ENCODE results near the gene BRSK2.

Gene BRSK2

GRCh38 chr11:1475841-1476240, 86.1 kb downstream of the BRSK2 start:
- TF ChIP-seq, protein P1, sequence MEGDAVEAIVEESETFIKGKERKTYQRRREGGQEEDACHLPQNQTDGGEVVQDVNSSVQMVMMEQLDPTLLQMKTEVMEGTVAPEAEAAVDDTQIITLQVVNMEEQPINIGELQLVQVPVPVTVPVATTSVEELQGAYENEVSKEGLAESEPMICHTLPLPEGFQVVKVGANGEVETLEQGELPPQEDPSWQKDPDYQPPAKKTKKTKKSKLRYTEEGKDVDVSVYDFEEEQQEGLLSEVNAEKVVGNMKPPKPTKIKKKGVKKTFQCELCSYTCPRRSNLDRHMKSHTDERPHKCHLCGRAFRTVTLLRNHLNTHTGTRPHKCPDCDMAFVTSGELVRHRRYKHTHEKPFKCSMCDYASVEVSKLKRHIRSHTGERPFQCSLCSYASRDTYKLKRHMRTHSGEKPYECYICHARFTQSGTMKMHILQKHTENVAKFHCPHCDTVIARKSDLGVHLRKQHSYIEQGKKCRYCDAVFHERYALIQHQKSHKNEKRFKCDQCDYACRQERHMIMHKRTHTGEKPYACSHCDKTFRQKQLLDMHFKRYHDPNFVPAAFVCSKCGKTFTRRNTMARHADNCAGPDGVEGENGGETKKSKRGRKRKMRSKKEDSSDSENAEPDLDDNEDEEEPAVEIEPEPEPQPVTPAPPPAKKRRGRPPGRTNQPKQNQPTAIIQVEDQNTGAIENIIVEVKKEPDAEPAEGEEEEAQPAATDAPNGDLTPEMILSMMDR (IDR thresholded peaks at IDR 0.05), result no peak
- TF ChIP-seq ZFX (IDR thresholded peaks at IDR 0.05; ENCODE audit: borderline replicate concordance), result no peak
- no peak overlapping the region for H3K27ac ChIP-seq

GRCh38 chr11:1476940-1477736, 87.4 kb downstream of the BRSK2 start:
- TF ChIP-seq, protein P1 (IDR thresholded peaks at IDR 0.05), result no peak
- no peak for TF ChIP-seq ZFX (IDR thresholded peaks at IDR 0.05; ENCODE audit: borderline replicate concordance)
- H3K27ac ChIP-seq, result no peak overlapping the region

- H3K27ac ChIP-seq, result no peak overlapping the region
- TF ChIP-seq ZFX (IDR thresholded peaks at IDR 0.05; ENCODE audit: borderline replicate concordance), result no peak
- TF ChIP-seq, protein P1 (IDR thresholded peaks at IDR 0.05), result no peak
Observed at GRCh38 chr11:1478011-1478410, 88.3 kb downstream of the BRSK2 start.

- H3K27ac ChIP-seq, result no peak overlapping the region
- TF ChIP-seq ZFX (IDR thresholded peaks at IDR 0.05; ENCODE audit: borderline replicate concordance), result no peak
- TF ChIP-seq, protein P1 (IDR thresholded peaks at IDR 0.05), result no peak
Observed at GRCh38 chr11:1478544-1478943, 88.8 kb downstream of the BRSK2 start.

DNA sequence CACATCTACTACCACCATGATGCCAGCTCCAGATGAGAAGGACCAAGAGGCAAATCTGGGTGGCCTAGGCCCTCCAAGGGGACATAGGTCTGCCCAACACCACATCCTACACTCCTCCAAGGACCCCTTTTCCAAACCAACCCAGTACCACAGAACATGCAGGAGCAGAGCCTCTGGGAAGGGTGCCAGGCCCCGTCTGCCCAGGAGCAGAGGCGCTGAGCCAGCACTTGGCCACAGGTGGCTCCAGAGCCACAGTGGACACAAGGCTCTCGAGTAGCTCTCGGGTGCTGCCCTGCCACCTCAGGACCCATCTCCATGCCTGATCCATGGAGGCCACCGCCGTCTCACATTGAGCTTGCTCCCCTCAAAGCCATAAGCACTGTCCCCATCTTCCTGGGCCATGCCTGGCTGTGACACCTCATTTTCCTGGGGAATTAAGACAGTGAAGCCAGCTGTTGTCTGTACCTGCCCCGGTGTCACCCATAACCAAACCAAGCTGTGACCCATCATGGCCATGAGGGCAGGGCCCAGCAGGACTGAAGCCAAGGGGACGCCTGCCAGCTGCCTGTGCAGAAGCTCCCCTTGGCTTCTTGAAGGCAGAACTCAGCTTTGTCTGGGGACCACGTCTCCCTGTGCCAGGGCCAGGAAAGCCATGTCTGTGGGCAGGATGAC, 89.4 kb downstream of the BRSK2 start:
- no peak overlapping the region for H3K27ac ChIP-seq
- no peak for TF ChIP-seq ZFX (IDR thresholded peaks at IDR 0.05; ENCODE audit: borderline replicate concordance)
- TF ChIP-seq, protein P1 (IDR thresholded peaks at IDR 0.05), result no peak

- H3K27ac ChIP-seq, result no peak overlapping the region
- TF ChIP-seq, protein P1 (IDR thresholded peaks at IDR 0.05), result no peak
- no peak for TF ChIP-seq ZFX (IDR thresholded peaks at IDR 0.05; ENCODE audit: borderline replicate concordance)
Observed at GRCh38 chr11:1479678-1480118, 90.0 kb downstream of the BRSK2 start.

DNA sequence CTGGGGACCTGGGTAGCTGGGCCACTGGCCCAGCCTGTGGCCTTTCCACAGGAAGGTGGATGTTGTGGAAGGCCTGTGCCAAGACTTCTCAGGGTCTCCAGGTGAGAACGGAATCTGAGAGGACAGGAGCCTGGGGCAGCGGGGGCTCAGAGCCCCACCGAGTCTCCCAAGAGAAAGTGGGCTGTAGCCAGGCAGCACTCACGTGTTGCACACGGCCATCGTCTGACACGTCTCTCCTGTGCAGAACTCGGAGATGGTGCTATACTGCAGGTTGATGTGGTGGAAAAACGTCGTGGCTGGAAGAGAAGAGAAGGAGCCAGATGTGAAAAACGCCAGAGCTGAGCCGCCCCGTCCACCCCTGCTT, 90.4 kb downstream of the BRSK2 start:
- TF ChIP-seq, protein P1 (IDR thresholded peaks at IDR 0.05), result no peak
- no peak overlapping the region for H3K27ac ChIP-seq

Data from 22Rv1 (cell line).